ENCODE results near the gene CIAO1. TPM values are rescaled to one million over a fixed set of nuclear protein-coding genes. Genes with fewer than 3 reads are reported as not detected.

The CIAO1 gene
- polyA plus RNA-seq, 3 donors = 73.7 to 93.8 (median 89.4) TPM

DNA sequence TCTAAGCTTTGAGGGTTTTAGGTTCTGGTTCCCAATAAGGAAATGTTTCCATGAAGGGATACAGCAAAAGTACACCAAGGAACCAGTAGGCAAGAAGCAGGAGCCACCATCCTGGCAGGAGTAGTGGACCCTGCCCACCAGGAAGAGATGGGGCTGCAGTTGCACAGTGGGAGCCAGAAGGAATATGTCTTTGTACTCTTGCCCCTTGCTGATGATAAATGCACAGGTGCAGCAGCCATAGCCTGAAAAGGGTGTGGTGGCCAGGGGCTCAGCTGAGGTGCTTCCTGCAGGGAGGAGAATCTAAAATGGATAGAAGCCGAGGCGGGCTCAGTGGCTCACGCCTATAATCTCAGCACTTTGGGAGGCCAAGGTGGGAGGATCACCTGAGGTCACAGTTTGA, 27.8 kb upstream of the CIAO1 start:
- intact Hi-C loops (cut with micrococcal nuclease) = no loop called here
- Histone ChIP-seq H2AFZ (ENCODE audit: insufficient read depth, low read depth, low read length, poor library complexity, severe bottlenecking) (no peak overlapping the region), H3K4me3 (replicated peaks in 1 of 3; ENCODE audit: low read depth in 2 of 3, low read length in 3 of 3) (no peak overlapping the region), H3K9me3 (replicated peaks in 1 of 2; ENCODE audit: control insufficient read depth in 1 of 2, insufficient read depth in 1 of 2, low read length in 2 of 2) (no peaks in the 10 kb centered on the region), H3K27me3 (ENCODE audit: control insufficient read depth in 2 of 2, insufficient read depth in 2 of 2, low read length in 2 of 2) (no peaks in the 10 kb centered on the region), H3K36me3 (replicated peaks in 1 of 2; ENCODE audit: control insufficient read depth in 1 of 2, insufficient read depth in 2 of 2, low read length in 2 of 2) (peaks cover 2 to 31% of the 10 kb centered on the region in 2 donors), H3K4me2 (replicated peaks; ENCODE audit: extremely low read depth, low read length, poor library complexity, severe bottlenecking) (no peak overlapping the region), H4K20me1 (ENCODE audit: insufficient read depth, low read length) (no peaks in the 10 kb centered on the region), H3K27ac (ENCODE audit: low read depth in 1 of 2, low read length in 2 of 2) (no peak overlapping the region), H3K9ac (ENCODE audit: insufficient read depth, low read length, poor library complexity, severe bottlenecking) (no peak overlapping the region), H3K79me2 (ENCODE audit: insufficient read depth, low read length) (peaks cover 21% of the 10 kb centered on the region), H3K4me1 (ENCODE audit: control insufficient read depth in 1 of 2, insufficient read depth in 2 of 2, low read length in 2 of 2) (peaks cover 56 to 60% of the 10 kb centered on the region in 2 donors)
- Mint-ChIP-seq H3K4me3 (no peak overlapping the region), H3K4me1 (peaks cover 57% of the 10 kb centered on the region), H3K36me3 (peaks cover 12 to 33% of the 10 kb centered on the region in 2 donors), H3K27ac (peak overlapping the region in 1 of 7 donors; percentile 68), H3K9me3 (peaks cover 0 to 3% (median 0%) of the 10 kb centered on the region in 7 donors), H3K27me3 (ENCODE audit: low read depth in 3 of 3) (no peaks in the 10 kb centered on the region)
- DNase-seq = no peak
- TF ChIP-seq, protein P1, sequence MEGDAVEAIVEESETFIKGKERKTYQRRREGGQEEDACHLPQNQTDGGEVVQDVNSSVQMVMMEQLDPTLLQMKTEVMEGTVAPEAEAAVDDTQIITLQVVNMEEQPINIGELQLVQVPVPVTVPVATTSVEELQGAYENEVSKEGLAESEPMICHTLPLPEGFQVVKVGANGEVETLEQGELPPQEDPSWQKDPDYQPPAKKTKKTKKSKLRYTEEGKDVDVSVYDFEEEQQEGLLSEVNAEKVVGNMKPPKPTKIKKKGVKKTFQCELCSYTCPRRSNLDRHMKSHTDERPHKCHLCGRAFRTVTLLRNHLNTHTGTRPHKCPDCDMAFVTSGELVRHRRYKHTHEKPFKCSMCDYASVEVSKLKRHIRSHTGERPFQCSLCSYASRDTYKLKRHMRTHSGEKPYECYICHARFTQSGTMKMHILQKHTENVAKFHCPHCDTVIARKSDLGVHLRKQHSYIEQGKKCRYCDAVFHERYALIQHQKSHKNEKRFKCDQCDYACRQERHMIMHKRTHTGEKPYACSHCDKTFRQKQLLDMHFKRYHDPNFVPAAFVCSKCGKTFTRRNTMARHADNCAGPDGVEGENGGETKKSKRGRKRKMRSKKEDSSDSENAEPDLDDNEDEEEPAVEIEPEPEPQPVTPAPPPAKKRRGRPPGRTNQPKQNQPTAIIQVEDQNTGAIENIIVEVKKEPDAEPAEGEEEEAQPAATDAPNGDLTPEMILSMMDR (IDR thresholded peaks at IDR 0.05) = no peak
- WGBS (ENCODE audit: insufficient coverage) = 90% methylated on average over 3 of the region's 3 CpGs

DNA sequence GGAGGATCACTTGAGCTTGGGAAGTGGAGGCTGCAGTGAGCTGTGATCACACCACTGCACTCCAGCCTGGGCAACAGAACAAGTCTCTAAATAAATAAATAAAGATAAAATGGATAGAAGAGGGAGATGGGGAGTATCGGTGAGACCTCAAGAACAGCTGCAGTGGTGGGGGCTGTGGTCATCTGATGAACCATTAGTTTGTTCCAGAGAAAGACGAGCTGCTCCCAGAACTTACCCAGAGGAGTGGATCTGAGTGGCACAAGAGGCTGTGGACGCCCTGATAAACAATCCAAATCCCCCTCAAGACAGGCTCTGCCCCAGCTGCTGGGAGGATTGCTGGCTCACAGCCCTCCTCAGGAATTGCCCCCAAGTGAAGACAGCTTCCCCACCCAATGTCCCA, 26.9 kb upstream of the CIAO1 start:
- H3K4me1 ChIP-seq (ENCODE audit: control insufficient read depth in 1 of 2, insufficient read depth in 2 of 2, low read length in 2 of 2) = peaks cover 53 to 60% of the 10 kb centered on the region in 2 donors
- Mint-ChIP-seq H3K4me3 (no peak overlapping the region), H3K4me1 (peaks cover 53% of the 10 kb centered on the region), H3K36me3 (peaks cover 12 to 35% of the 10 kb centered on the region in 2 donors), H3K27ac (peak overlapping the region in 2 of 7 donors; percentile 2 to 6), H3K27me3 (ENCODE audit: low read depth in 3 of 3) (no peaks in the 10 kb centered on the region), H3K9me3 (peaks cover 0 to 3% (median 0%) of the 10 kb centered on the region in 7 donors)
- H3K9me3 ChIP-seq (replicated peaks in 1 of 2; ENCODE audit: control insufficient read depth in 1 of 2, insufficient read depth in 1 of 2, low read length in 2 of 2) = no peaks in the 10 kb centered on the region
- intact Hi-C loops (cut with micrococcal nuclease) = no loop called here
- H3K4me3 ChIP-seq (replicated peaks in 1 of 3; ENCODE audit: low read depth in 2 of 3, low read length in 3 of 3) = no peak overlapping the region
- H3K9ac ChIP-seq (ENCODE audit: insufficient read depth, low read length, poor library complexity, severe bottlenecking) = no peak overlapping the region
- TF ChIP-seq, protein P1 (IDR thresholded peaks at IDR 0.05) = no peak
- no peaks in the 10 kb centered on the region for H3K27me3 ChIP-seq (ENCODE audit: control insufficient read depth in 2 of 2, insufficient read depth in 2 of 2, low read length in 2 of 2)
- H3K4me2 ChIP-seq (replicated peaks; ENCODE audit: extremely low read depth, low read length, poor library complexity, severe bottlenecking) = no peak overlapping the region
- no peak for DNase-seq
- H3K27ac ChIP-seq (ENCODE audit: low read depth in 1 of 2, low read length in 2 of 2) = peak overlapping the region in 1 of 2 donors; percentile 97
- H3K36me3 ChIP-seq (replicated peaks in 1 of 2; ENCODE audit: control insufficient read depth in 1 of 2, insufficient read depth in 2 of 2, low read length in 2 of 2) = peaks cover 2 to 31% of the 10 kb centered on the region in 2 donors
- H4K20me1 ChIP-seq (ENCODE audit: insufficient read depth, low read length) = no peaks in the 10 kb centered on the region
- 89% methylated on average over 1 of the region's 3 CpGs for WGBS (ENCODE audit: insufficient coverage)
- H2AFZ ChIP-seq (ENCODE audit: insufficient read depth, low read depth, low read length, poor library complexity, severe bottlenecking) = no peak overlapping the region
- H3K79me2 ChIP-seq (ENCODE audit: insufficient read depth, low read length) = peaks cover 26% of the 10 kb centered on the region
